ENCODE data around the gene FHIT.

The FHIT gene

DNA sequence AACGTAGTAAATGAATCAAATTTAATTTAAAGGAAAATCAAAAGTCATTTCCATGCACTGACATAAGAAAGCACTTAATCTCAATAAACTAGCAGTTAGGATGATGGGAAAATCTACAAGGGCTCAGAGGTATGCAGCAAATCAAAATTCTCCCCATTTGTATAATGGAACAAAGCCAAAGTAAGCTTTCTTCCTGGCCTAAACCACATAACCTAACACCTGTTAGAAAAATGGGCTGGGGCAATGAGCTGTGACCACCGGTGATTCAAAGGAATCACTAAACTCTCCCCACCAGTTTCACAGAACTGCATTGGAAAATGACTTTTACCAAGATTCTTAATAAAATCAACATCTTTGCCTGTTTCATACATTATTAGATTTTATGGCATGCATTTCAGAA lies 1024.3 kb downstream of the FHIT start:
- TF ChIP-seq CTCF (conservative IDR thresholded peaks at IDR 0.05; ENCODE audit: low read depth, low read length): no peak
- DNase-seq (ENCODE audit: low read depth): no peak
- no peak overlapping the region for H3K4me3 ChIP-seq (ENCODE audit: low read depth, low read length)

GRCh38 chr3:60225848-60226247 lies 1025.4 kb downstream of the FHIT start:
- no peak for TF ChIP-seq CTCF (conservative IDR thresholded peaks at IDR 0.05; ENCODE audit: low read depth, low read length)
- no peak overlapping the region for H3K4me3 ChIP-seq (ENCODE audit: low read depth, low read length)
- DNase-seq (ENCODE audit: low read depth): no peak

- no peak for TF ChIP-seq CTCF (conservative IDR thresholded peaks at IDR 0.05; ENCODE audit: low read depth, low read length)
- DNase-seq (ENCODE audit: low read depth): no peak
- H3K4me3 ChIP-seq (ENCODE audit: low read depth, low read length): no peak overlapping the region
Observed at GRCh38 chr3:60220768-60221167, 1030.5 kb downstream of the FHIT start.

DNA sequence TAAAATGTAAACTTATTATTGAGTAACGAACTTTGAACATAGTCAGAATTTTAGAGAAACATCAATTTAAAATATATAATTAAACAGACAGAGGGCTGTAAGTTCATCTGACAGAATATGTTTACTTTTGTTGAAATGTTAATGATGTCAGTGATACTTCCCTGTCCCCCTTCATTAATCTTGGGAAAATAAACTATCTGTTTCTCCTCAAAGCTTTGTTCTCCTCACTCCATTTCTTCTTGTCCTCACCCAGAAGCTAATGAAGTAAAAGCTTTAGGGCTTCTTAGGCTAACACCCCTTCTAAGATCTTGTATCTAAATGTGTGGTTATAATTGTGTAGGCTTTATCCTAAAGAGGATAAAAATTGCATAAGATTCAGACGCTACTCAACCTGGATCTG lies 1031.8 kb downstream of the FHIT start:
- no peak overlapping the region for H3K4me3 ChIP-seq (ENCODE audit: low read depth, low read length)
- TF ChIP-seq CTCF (conservative IDR thresholded peaks at IDR 0.05; ENCODE audit: low read depth, low read length): no peak
- no peak for DNase-seq (ENCODE audit: low read depth)

DNA sequence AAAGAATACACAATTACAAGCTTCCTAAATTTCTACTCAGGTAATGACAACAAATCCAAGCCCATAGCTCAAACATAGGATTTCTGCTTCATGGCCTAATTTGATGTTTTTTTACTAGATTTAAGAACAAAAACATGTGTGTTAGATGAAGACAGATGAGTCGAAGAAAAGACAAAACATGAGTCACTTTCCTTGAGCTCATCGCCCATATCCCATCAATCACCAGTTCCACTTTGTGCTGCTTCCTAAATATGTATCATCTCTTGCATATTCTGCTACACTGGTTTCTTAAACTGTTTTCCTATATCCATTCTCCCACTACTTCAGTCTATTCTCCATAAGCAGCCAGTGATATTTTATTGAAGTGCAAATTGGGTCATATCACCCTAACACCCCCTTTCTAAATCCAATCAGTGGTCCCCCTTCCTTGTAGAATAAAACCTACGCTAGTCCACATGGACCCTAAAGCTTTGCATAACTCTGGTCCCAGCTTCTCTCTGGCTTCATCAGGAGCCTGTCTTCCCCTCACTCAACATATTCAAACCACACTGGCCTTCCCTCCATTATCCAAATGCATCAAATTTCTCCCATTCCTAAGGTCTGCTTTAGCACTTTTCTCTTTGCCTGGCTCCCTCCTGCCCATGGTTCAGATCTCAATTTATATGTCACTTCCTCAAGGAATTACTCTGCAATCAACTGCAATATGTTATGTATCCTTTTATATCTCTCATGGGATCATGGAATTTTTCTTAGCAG lies 1033.9 kb downstream of the FHIT start:
- no peak for TF ChIP-seq CTCF (conservative IDR thresholded peaks at IDR 0.05; ENCODE audit: low read depth, low read length)
- no peak overlapping the region for H3K4me3 ChIP-seq (ENCODE audit: low read depth, low read length)
- DNase-seq (ENCODE audit: low read depth): no peak

- no peak for TF ChIP-seq CTCF (conservative IDR thresholded peaks at IDR 0.05; ENCODE audit: low read depth, low read length)
- no peak for DNase-seq (ENCODE audit: low read depth)
- H3K4me3 ChIP-seq (ENCODE audit: low read depth, low read length): no peak overlapping the region
Observed at GRCh38 chr3:60216462-60217075, 1034.7 kb downstream of the FHIT start.

DNA sequence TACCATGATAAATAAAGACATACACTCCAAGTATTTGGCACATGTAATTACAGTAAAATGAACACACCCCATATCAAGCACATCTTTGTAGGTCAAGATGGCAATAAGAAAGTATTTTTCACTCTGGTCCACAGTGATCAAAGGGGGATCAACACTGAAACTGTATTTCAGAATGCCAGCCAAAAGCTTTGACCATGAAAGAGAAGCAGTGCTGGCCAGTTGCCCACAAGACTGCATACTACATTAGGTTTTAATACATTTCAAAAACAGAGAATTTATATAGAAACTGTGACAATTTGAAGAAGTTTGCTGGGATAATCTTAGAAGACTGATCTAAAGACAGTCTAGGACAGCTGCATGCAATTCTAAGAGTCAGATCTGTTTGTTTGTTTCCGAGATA lies 1035.3 kb downstream of the FHIT start:
- no peak overlapping the region for H3K4me3 ChIP-seq (ENCODE audit: low read depth, low read length)
- no peak for TF ChIP-seq CTCF (conservative IDR thresholded peaks at IDR 0.05; ENCODE audit: low read depth, low read length)
- no peak for DNase-seq (ENCODE audit: low read depth)
